ENCODE measurements around the gene GLP1R. TPM values are rescaled to one million over a fixed set of nuclear protein-coding genes. Genes with fewer than 3 reads are reported as not detected.

The GLP1R gene
- total RNA-seq, 4 donors from 2014 or later, result not detected

DNA sequence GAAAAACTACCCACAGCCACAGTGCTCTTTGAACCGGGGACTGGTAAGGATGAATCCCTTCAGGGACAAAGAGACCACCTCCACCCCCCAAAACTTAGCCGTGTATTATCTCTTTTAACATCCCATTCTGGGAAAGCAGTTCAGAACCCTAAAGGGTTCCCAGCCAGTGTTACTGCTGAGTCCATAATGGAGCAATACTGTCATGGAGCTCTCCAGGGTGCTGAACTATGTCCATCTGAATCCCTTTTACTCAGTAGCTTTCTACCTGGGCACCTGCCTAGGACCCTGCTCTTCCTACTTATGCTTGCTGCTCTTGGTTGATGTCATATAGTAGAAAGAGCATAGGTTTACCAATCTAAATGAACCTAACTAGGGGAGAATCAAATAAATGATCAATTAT is 88.7 kb downstream of the GLP1R start:
- ATAC-seq (ENCODE audit: low FRiP score), result no peak
- TF ChIP-seq, protein P1, sequence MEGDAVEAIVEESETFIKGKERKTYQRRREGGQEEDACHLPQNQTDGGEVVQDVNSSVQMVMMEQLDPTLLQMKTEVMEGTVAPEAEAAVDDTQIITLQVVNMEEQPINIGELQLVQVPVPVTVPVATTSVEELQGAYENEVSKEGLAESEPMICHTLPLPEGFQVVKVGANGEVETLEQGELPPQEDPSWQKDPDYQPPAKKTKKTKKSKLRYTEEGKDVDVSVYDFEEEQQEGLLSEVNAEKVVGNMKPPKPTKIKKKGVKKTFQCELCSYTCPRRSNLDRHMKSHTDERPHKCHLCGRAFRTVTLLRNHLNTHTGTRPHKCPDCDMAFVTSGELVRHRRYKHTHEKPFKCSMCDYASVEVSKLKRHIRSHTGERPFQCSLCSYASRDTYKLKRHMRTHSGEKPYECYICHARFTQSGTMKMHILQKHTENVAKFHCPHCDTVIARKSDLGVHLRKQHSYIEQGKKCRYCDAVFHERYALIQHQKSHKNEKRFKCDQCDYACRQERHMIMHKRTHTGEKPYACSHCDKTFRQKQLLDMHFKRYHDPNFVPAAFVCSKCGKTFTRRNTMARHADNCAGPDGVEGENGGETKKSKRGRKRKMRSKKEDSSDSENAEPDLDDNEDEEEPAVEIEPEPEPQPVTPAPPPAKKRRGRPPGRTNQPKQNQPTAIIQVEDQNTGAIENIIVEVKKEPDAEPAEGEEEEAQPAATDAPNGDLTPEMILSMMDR (IDR thresholded peaks at IDR 0.05), result no peak
- no peak for DNase-seq (ENCODE audit: low spot score)

Other genes with a start within 250 kb of the GLP1R start
- 10 to 100 TPM; 13.3 to 20.5 (median 16.3) TPM for gene SAYSD1, start 66.4 kb downstream of the GLP1R start, total RNA-seq
- 10 to 100 TPM in 1 of 4 donors, 1 to 10 TPM in 3; 1.7 to 10.9 (median 4.1) TPM for gene KCNK5, start 180.7 kb downstream of the GLP1R start, total RNA-seq